Stimulated activated CD4-positive, alpha-beta T cell treated with anti-CD3 and anti-CD28 coated beads, TNF-alpha, amount 100 ng/mL, for 1 hour (primary cell): ENCODE measurements around the gene PACSIN2.
"Not testable (repeated sequence)": the region's sequence is repeated elsewhere in the genome, so short reads cannot be mapped to it uniquely, and the experiment has no call there.

Experiments used
- DNase-seq, 3 donors: peaks; one replicate each; pipeline ENCODE4 v3.0.0-alpha.2; 2020; ENCODE audit warnings: low read depth in 3 of 3, low spot score in 1 of 3

Gene PACSIN2

GRCh38 chr22:42947211-42947990, 67.5 kb downstream of the PACSIN2 start:
- no peak for DNase-seq

DNA sequence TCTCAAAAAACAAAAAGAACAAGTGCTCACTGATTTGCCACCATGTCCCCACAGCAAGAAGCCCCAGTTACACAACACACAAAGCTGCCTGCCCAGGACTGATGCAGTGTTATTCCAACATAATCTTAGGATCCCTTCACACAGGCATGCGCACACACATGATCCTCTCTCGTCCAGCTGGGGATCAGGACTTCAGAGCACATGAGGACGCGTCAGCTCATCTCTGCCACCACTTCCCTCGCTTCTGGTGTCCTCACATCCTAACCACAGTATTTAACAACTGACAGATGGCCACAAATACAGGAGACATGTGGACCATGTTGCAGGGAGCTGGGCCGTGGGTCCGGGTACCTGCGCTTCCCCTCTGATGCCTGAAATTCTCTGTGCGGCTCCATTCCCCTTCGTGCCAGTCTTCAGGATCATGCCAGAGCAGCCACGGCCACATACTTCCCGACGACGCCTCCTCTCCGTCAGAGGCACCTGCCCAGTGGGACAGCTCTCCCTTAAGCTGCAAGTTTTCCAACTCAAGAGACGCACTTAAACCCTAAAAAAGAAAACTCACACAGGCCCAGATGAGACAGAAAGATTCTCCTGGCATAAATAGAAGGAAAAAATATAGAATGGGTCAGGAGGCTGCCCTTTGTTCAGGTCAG, 68.3 kb downstream of the PACSIN2 start:
- DNase-seq: no peak

DNA sequence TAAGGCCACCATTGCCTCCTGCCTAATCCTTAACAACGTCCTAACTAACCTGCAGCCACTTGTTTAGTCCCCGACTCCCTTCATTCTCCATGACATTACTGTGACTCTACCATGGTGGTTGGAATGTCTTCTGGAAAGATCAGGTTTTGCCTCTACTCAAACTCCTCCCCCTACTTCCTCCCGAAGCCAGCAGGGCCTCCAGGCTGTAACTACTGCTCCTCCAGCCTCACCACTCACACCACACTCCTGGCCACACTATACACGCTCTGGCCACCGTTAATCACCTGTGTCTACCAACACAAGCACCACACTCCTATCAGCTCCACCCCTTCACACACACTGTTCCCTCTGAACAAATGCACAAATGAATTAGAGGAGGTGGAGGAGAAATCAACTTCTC, 69.2 kb downstream of the PACSIN2 start:
- DNase-seq: no peak

GRCh38 chr22:42945027-42945426, 69.9 kb downstream of the PACSIN2 start:
- DNase-seq: no peak

DNA sequence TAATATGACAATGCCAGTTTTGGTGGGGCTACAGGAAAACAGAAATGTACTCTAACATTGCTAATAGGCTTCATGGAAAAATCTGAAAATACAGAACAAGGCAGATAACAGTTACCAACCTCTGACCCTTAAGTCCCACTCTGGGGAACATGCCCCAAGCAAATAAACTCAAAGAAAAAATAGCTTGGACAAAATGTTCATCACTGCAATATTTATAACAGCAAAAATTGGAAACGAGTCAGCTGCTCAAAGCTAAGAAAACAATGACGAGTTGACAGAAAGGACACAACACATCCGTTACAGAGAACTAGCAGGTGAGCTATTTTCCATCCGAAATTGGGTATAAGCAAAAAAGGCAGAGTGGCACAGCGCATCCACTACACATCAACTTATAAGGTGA, 70.5 kb downstream of the PACSIN2 start:
- DNase-seq: no peak

DNA sequence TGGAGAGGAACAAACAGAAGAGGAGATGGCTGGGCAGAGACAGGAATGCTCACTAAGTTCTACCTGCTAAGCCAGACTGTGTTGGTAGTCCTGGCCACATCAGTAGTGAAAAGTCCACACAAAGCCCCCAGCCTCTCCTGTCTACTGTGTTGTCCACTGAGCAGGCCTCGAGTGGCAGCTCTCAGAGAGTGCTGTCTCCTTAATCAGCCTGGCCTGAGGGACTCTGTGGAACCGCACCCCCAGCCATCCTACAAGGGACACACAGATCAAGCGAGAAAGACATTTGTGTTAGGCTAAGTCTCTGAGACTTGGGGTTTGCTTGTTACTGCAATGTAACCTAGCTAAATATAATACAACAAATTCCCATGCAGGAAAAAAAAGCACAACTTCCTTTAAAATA, 71.0 kb downstream of the PACSIN2 start:
- DNase-seq: no peak

GRCh38 chr22:42942351-42942750, 72.6 kb downstream of the PACSIN2 start:
- no peak for DNase-seq

- DNase-seq: no peak
These were observed 74.9 kb downstream of the PACSIN2 start for GRCh38 chr22:42939941-42940653.

DNA sequence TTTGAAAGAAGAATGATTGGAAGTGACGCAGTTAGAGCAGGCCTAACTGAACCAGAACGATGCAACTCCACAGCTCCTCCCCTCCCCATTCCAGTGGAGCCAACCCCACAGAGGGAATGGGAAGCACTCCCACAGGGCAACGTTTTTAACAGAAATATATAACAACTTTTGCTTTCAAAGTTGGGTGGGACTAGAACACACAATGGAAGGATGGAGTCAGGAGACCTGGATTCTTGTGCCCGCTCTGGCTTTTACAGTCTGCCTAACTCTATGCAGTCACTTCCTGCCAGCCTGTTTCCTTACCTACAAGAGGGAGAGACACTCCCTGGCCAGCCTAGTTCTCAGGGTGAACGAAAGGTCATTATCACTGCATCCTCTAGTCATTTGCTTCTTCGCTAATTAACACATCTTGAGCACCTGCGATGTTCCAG, 75.5 kb downstream of the PACSIN2 start:
- no peak for DNase-seq

DNA sequence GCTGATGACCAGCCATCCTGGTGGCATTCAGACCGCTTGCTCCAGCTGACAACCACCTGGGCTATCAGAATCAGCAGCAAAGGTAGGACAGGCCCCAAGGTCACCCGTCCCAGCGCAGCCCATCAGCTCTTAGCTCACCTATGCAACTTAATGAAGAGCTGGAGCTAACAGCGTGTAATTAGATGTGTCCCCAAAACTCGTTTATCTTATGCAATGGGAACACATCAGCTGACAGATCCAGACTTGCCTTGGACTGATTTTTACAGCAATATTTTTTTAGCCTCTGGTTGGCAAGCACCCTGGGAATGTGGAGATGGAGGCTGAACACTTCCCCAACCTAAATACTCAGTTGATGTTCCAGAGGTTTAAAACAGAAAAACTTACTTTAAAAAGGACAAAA, 76.0 kb downstream of the PACSIN2 start:
- DNase-seq: no peak

GRCh38 chr22:42938449-42938848, 76.5 kb downstream of the PACSIN2 start:
- no peak for DNase-seq

- no peak for DNase-seq
These were observed 77.6 kb downstream of the PACSIN2 start for GRCh38 chr22:42937164-42937843.

DNA sequence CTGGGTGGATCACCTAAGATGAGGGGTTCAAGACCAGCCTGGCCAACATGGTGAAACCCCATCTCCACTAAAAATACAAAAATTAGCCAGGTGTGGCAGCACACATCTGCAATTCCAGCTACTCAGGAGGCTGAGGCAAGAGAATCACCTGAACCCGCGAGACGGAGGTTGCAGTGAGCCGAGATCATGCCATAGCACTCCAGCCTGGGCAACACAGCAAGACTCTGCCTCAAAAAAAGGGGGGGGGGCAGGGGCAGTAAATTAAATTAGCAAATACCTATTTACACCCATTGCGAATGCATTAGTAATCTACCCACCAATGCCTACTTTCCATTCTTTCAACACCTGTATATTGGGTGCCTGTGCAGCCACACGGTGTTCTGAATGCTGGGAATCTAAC, 78.3 kb downstream of the PACSIN2 start:
- not testable (repeated sequence) for DNase-seq

- DNase-seq: no peak
These were observed 80.6 kb downstream of the PACSIN2 start for GRCh38 chr22:42934338-42934737.

DNA sequence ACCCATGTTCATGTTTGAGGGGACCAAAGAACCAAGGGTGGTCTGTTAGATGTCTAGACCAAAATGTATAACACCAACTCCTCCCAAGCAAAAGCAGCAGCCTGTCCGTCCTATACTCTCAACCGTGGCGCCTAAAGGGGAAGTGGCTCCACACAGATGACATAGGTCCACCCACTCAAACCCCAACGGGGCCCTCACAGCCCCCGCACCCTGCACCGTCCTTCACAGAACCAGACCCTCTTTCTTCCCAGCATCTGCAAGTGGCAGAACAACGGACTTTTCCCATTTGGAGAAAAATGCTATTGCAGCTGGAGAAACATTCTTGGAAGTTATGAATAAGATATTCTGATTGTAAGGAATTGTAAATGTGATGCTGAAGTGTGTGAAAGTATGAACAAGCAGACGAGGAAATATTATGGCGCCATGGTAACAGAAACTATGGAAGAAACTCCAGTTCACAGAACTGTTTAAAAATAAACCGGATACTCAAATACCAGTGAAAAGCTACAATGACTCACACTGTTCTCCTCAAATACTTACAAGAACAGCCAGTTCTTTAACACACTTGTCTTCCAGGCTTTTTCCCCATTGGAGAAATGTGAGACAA, 81.4 kb downstream of the PACSIN2 start:
- no peak for DNase-seq

GRCh38 chr22:42932857-42933484, 82.0 kb downstream of the PACSIN2 start:
- no peak for DNase-seq

GRCh38 chr22:42932197-42932519, 82.8 kb downstream of the PACSIN2 start:
- DNase-seq: no peak

DNA sequence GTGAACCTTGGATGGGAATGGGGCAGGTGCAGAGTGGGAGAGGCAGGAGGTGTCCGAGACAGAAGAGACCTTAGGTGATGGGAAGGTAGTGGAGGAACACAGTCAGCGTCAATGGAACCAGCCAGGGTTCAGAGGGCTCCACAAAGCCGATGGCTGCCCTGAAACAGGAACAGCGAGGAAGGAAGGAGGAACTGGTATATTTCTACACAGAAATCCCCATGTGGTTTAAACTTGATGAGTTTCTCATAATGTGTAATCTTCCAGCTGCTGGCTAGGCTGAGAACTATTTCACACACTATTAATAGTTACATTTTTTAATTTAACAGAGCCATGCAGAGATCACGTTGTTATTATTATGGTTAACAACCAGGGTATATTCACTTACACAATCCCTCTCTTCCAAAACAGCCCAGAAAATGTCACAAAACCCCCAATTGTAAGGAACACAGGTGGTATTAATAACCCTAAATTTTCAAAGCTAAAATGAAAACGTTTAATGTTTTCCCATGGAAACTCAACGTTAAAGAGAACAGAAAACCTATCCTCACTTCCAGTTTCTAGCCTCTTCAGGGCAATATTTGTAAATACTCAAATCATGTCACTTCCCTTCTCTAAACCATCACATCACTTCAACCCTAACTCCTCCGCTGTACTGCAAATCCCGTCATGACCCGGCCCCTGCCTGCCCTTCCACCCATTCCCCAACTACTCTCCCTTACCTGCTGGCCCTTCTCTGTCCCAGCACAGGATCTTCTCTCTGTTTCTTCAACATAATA, 83.3 kb downstream of the PACSIN2 start:
- DNase-seq: no peak

GRCh38 chr22:42930810-42931420, 84.0 kb downstream of the PACSIN2 start:
- DNase-seq: no peak

- DNase-seq: no peak
These were observed 85.2 kb downstream of the PACSIN2 start for GRCh38 chr22:42929838-42930155.
